Nephron (organoid): ENCODE data around the gene EGLN3.

Experiments used
- H3K27ac Mint-ChIP-seq, 3 experiments: 2 replicates each; pipeline ENCODE4 v1.8.0; 2020; ENCODE audit warnings: mixed read lengths in 3 of 3, mild to moderate bottlenecking in 2 of 3, moderate library complexity in 1 of 3
- H3K27me3 Mint-ChIP-seq: 2 replicates; pipeline ENCODE4 v1.8.0; 2021; ENCODE audit warnings: low read depth, mild to moderate bottlenecking, moderate library complexity, mixed read lengths
- H3K36me3 Mint-ChIP-seq: 2 replicates; pipeline ENCODE4 v1.8.0; 2020; ENCODE audit warnings: low read depth, mixed read lengths
- H3K4me1 Mint-ChIP-seq: 2 replicates; pipeline ENCODE4 v1.8.0; 2020; ENCODE audit warnings: mixed read lengths
- H3K4me3 Mint-ChIP-seq, 3 experiments: 2 replicates each; pipeline ENCODE4 v1.8.0; 2020; ENCODE audit warnings: mild to moderate bottlenecking in 3 of 3, mixed read lengths in 3 of 3, moderate library complexity in 2 of 3
- H3K9me3 Mint-ChIP-seq: 2 replicates; pipeline ENCODE4 v1.8.0; 2020; ENCODE audit warnings: mixed read lengths
- TF ChIP-seq, protein P1 (sequence below), 3 experiments: fragments of 200-600 bp; sonication (generic); IDR thresholded peaks; one replicate each; pipeline ENCODE4 v1.5.0; 2021; ENCODE audit warnings: antibody characterized with exemption in 3 of 3; ENCODE audit not compliant: unreplicated experiment in 3 of 3

The EGLN3 gene

DNA sequence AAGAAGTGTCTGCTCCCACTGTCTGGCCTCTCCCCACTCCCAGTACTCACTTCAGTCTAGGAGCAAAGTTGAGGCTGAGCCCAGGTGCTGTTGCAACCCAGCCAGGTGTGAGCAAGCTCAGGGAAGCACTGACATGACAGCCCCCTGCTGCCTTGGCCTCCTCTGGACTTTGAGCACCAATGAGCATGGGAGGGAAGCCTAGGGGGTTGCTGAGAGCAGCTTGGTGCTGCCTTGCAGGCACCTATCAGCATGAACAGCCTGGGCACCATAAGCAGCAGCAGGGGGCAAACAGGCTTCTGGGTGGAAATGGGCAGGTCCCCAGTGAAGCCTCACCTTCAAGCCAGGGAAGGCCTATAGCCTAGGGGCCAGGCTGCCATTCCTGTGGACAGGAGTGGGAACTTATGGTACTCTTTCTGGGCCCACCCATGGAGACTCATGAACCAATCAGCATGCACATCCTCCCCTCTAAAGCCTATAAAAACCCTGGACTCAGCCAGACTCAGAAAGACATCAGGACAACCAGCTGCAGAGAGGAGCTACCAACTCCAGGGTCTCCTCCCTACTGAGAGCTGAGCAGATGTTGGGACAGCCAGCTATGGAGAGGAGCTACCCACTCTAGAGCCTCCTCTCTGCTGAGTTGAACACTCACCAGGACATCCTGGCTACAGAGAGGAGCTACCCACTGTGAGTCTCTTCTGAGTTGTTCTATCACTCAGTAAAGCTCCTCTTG, 49.3 kb downstream of the EGLN3 start:
- Mint-ChIP-seq H3K36me3 (no peaks in the 10 kb centered on the region), H3K9me3 (no peaks in the 10 kb centered on the region), H3K27me3 (peaks cover 5% of the 10 kb centered on the region), H3K4me3 (no peak overlapping the region), H3K27ac (no peak overlapping the region), H3K4me1 (no peaks in the 10 kb centered on the region)
- TF ChIP-seq, protein P1, sequence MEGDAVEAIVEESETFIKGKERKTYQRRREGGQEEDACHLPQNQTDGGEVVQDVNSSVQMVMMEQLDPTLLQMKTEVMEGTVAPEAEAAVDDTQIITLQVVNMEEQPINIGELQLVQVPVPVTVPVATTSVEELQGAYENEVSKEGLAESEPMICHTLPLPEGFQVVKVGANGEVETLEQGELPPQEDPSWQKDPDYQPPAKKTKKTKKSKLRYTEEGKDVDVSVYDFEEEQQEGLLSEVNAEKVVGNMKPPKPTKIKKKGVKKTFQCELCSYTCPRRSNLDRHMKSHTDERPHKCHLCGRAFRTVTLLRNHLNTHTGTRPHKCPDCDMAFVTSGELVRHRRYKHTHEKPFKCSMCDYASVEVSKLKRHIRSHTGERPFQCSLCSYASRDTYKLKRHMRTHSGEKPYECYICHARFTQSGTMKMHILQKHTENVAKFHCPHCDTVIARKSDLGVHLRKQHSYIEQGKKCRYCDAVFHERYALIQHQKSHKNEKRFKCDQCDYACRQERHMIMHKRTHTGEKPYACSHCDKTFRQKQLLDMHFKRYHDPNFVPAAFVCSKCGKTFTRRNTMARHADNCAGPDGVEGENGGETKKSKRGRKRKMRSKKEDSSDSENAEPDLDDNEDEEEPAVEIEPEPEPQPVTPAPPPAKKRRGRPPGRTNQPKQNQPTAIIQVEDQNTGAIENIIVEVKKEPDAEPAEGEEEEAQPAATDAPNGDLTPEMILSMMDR (IDR thresholded peaks at IDR 0.05; ENCODE audit: unreplicated experiment in 3 of 3) = no peak

GRCh38 chr14:33900706-33901105, 50.2 kb downstream of the EGLN3 start:
- peaks cover 4% of the 10 kb centered on the region for H3K27me3 Mint-ChIP-seq
- TF ChIP-seq, protein P1 (IDR thresholded peaks at IDR 0.05; ENCODE audit: unreplicated experiment in 3 of 3) = no peak
- H3K9me3 Mint-ChIP-seq = peaks cover 3% of the 10 kb centered on the region
- H3K4me1 Mint-ChIP-seq = no peaks in the 10 kb centered on the region
- no peaks in the 10 kb centered on the region for H3K36me3 Mint-ChIP-seq
- H3K27ac Mint-ChIP-seq = no peak overlapping the region
- H3K4me3 Mint-ChIP-seq = no peak overlapping the region

DNA sequence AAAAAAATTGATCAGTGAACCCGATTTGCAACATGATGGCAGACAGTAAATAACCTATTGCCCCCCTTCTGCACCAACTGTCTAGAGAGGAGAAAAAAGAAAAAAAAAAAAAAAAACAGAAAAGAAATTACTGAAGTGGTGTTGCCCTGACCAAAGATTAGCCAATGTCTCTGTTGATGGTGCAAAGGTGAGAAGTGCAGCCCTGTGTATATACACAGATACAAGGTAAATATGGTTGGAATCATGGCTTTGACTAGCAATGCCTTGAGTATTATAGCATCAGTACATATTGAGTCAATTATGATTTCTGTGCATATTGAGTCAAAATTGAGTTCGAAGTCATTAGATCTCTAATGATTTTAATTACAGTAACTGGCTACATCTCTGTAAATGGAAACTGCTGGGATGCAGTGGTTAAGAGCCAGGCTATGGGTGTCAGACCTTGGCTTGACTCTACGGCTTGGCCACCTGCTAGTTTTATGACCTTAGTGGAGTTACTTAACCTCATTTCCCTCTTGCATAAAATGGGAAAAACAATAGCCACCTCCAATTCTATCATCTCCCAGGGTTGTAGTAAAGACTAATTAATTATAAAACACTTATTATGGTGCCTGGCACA, 51.0 kb downstream of the EGLN3 start:
- Mint-ChIP-seq H3K4me3 (no peak overlapping the region), H3K9me3 (peaks cover 8% of the 10 kb centered on the region), H3K27ac (no peak overlapping the region), H3K27me3 (no peaks in the 10 kb centered on the region), H3K4me1 (no peaks in the 10 kb centered on the region), H3K36me3 (peaks cover 2% of the 10 kb centered on the region)
- TF ChIP-seq, protein P1 (IDR thresholded peaks at IDR 0.05; ENCODE audit: unreplicated experiment in 3 of 3) = no peak

DNA sequence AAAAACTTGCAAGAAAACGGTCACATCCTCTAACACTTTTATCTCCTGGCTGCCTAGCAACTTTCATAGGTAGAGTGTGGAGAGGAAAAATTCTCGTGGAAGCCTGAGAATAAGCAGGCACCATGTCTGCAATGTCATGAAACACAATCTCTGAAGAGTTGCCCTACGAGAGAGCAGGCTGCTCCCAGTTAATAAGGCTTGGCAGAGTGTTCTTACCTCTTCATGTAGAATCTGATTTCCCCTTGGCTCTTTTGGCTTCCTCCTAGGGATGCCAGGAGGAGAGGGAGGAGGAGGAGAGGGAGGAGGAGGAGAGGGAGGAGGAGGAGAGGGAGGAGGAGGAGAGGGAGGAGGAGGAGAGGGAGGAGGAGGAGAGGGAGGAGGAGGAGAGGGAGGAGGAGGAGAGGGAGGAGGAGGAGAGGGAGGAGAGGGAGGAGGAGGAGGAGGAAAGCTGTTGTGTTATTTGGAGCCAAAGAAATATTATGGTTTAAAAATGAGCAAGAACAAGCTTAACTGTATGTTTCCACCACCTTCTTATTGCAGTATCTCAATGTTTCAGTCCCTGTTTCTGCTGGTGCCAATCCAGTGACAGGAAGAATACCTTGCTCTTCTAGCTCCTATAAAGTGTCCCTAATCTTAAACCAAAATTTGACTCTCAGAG, 52.9 kb downstream of the EGLN3 start:
- Mint-ChIP-seq H3K4me1 (no peaks in the 10 kb centered on the region), H3K4me3 (no peak overlapping the region), H3K27me3 (no peaks in the 10 kb centered on the region), H3K36me3 (peaks cover 10% of the 10 kb centered on the region), H3K27ac (no peak overlapping the region), H3K9me3 (peaks cover 20% of the 10 kb centered on the region)
- TF ChIP-seq, protein P1 (IDR thresholded peaks at IDR 0.05; ENCODE audit: unreplicated experiment in 3 of 3) = no peak

- peaks cover 12% of the 10 kb centered on the region for H3K36me3 Mint-ChIP-seq
- TF ChIP-seq, protein P1 (IDR thresholded peaks at IDR 0.05; ENCODE audit: unreplicated experiment in 3 of 3) = no peak
- H3K27ac Mint-ChIP-seq = no peak overlapping the region
- H3K4me1 Mint-ChIP-seq = no peaks in the 10 kb centered on the region
- no peak overlapping the region for H3K4me3 Mint-ChIP-seq
- no peaks in the 10 kb centered on the region for H3K27me3 Mint-ChIP-seq
- H3K9me3 Mint-ChIP-seq = peaks cover 22% of the 10 kb centered on the region
These were observed 53.5 kb downstream of the EGLN3 start for GRCh38 chr14:33897382-33897781.
